ENCODE results near the gene AMOTL1.

The AMOTL1 gene

DNA sequence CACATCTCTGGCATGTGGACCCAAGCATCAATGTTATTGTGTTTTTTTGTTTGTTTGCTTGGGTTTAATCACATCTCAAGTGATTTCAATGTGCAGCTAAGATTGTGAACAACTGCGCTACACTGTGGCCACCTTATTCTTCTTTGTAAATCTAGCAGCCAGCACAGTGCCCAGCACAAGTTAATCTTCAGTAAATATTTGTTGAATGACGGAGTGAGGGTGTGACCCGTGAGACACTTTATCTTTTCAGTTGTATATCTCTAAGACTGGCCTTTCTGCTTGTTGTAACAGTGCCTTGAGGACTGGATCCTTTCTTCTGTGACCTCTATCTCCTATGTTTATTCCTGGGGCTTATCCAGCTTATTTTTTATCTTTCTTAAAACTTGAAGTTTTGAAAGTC is 21.4 kb upstream of the AMOTL1 start:
- FAIRE-seq = no peak

GRCh38 chr11:94747146-94747545 is 21.0 kb upstream of the AMOTL1 start:
- FAIRE-seq = no peak

- FAIRE-seq = no peak
Observed at GRCh38 chr11:94747601-94748041, 20.5 kb upstream of the AMOTL1 start.

GRCh38 chr11:94749369-94749768 is 18.8 kb upstream of the AMOTL1 start:
- no peak for FAIRE-seq

DNA sequence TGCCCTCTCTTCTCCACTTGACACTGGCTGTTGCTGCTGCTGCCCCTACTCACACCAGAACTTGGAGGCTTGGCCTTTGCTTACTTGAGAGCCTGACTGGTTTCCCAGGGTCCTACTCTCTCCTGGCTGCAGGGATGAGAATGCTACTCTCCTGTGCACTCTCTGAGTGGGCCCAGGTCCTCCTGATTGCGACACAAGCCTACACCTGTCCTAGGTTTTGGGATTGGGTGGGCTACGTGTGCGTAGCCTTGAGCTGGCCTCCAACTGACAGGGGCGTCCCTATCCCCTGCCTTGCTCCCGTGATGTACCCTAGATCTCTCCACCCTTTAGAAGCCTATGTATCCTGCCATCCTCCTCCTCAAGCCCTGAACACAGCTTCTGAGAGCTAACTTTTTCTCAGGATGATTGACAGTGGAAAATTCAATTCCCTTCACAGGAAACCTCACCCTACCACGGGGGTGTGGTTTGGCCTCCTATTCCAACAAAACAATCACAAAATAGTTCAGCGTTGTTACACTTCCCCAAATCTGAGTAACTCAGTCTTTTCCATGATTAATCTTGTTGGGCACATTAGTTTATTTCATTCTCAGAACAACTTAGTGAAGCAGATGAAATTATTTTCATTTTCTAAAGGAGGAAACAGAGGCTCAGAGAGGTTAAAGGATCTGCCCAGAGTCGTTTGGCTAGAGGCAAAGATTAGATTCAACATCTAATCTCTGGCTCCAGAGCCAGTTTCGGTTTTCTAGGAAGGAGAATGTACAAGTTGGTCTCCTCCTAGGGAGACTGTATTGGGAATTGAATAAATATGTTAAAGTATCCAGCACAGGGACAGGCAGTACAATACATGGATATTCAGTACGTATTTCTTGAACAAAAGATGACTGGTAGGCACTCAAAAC is 17.6 kb upstream of the AMOTL1 start:
- FAIRE-seq = no peak

DNA sequence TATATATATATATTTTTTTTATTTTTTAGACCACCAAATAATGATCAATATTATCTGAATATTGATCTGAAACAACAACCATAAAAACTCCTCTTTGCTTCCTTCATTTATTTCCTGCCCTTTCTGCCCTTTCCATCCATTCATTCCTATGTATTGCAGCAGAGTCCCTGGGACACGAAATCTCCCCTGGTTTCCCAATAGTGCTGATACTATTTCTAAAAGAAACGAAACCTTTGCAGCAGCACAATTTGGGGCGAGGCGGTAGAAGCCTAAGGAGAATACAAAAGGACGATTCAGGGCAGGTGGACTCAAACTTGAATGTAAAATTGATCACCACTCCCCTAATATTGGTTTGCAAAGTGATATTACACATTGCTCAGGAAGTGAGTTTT is 16.9 kb upstream of the AMOTL1 start:
- FAIRE-seq = no peak

DNA sequence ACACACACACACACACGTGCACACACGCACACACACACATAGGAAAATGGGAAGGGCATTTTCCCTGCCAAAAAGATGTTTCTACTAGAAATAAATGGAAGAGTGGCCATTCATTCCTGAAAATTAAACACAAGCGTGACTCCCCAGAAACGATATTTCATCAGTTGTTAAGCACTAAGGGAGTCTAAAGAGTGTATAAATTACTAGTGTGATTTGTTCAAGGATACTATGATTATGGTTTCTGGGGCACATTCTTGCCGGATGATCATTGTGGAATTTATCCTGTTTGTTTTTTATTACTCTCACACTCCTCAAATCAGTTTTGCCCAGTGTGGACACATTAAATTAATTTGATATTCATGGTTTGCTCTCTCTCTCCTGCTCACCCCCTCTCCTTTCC is 16.4 kb upstream of the AMOTL1 start:
- no peak for FAIRE-seq

DNA sequence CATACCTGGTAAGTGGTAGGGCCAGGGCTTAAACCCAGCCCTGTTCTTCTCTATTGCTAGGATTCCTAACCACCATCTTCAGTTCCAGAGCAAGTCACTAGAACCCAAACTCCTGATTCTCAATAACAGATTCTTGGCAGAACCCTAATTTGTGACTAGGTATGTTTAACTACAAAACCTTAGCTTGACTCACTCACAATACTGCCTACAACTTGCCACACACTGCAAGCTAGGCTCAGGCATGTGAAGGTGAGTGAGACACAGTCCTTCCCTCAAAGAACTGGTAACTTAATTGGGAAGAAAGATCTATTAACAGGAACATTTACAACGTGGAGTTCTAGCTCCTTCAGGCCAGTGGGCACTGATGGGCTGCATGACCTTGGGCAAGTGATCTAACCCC is 14.5 kb upstream of the AMOTL1 start:
- FAIRE-seq = no peak

- FAIRE-seq = no peak
Observed at GRCh38 chr11:94754335-94754734, 13.8 kb upstream of the AMOTL1 start.

DNA sequence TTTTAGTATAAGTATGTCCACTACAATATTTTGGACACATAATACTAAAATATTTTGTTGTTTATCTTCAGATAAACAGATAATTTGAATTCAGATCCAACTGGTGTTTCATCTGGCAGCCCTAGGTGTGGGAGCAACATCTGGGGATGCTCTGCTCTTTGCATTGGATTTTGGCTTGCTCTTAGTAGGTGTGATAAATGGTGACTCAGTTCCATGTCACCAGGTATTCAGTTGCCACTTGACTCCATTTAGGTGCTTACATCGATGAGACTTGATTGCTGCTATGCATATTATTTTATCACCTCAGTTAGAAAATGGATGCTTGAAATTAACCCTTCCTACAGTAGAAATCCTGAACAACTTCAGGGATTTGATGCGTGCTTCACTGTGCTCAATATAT is 13.3 kb upstream of the AMOTL1 start:
- FAIRE-seq = no peak

- no peak for FAIRE-seq
Observed at GRCh38 chr11:94755494-94755893, 12.7 kb upstream of the AMOTL1 start.

DNA sequence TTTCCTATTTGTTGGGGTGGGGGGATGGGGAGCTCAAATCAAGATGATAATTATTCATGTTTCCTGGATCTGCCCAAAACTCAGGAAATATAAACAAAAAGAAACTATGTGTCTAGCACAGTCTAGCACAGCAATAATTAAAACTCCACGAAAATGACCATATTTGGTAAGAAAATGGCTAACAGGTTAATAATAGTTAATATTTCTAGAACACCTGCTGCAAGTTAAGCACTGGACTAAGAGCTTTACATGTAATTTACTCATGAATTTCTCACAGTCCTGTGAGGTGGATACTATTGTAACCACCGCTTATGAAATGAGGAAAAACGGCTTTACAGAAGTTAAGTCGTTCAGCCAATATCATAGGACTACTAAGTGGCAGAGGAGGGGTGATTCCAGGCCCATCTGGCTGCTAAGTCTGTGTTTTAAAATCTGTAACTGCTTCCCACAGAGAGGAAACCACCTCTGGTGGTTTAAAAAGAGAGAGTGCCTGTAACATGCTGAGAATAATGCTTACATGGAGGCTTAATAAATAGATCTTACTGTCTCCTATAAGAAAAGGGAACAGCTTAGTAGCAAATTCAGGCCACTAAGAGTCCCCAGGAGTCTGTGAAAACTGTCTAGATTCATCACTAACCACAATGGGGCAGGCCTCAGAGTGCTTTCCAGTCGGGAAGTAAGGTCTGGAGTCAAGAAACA is 11.0 kb upstream of the AMOTL1 start:
- no peak for FAIRE-seq

DNA sequence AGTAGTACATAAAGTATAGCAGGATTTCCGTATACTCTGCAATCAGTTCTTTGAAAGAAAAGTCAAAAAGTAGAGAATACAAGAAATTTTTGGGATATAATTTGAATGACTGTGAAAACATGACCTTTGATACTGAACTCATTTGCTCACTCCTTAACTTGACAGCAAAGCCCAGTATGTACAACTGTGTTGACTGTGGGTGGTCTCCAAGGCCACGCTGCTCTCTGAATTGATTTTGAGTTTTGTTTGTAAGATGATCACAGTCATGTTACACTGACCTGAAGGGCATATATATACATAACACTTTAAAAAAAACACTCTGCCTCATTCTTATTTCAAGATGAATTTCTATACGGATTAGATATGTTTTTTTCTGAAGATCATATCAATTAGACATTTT is 9.5 kb upstream of the AMOTL1 start:
- no peak for FAIRE-seq

DNA sequence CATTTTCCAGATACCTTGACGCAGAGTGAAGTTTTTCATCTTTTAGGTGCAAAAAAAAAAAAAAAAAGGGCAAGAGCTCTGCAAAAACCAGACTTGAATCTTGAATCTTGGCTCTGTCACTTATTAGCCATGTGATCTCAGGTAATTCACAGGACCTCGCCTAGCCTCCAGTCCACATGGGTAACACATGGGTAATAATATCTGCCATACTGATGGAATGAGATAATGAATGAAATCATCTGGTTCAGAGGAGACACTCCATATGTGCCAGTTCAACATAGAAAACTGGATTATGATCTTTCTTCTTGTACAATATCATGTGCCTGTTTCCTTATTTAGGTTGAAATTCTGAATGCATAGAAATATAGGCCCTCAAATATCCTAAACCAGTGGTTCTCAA is 8.6 kb upstream of the AMOTL1 start:
- FAIRE-seq = no peak

DNA sequence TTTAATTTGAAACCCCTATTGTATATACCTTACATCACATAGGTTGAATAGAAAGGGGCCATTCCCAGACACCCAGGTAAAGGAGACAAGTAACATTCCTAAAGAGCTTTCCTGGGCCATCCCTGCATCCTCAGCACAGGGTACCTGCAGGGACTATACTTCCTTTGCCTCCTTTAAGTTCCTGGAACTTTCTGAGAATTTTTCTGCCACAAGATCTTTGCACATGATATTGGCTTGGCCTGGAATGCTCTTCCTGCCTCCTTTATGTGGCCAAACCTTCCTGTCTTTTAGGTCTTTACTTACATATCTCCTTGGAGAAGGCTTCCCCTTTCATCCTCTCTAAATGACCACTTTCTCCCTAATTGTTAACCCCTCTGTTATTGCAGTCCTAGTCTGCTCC is 7.9 kb upstream of the AMOTL1 start:
- no peak for FAIRE-seq

DNA sequence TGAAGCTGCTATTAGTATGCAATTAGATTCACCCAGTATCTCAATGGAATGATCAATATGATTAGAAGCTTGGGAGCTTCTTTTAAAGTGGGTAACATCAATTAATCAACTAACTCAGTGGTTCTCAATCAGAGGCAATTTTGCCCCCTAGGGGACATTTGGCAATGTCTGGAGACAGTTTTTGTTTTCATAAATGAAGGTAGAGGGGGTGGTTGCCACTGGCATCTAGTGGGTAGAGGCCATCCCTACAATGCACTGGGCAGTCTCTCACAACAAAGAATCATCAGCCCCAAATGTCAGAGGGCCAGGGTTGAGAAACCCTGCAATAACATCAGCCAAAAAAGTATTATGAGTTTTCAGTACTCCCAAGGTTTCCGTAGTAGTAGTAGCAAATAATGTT is 5.9 kb upstream of the AMOTL1 start:
- FAIRE-seq = no peak

GRCh38 chr11:94762995-94763394 is 5.2 kb upstream of the AMOTL1 start:
- no peak for FAIRE-seq

DNA sequence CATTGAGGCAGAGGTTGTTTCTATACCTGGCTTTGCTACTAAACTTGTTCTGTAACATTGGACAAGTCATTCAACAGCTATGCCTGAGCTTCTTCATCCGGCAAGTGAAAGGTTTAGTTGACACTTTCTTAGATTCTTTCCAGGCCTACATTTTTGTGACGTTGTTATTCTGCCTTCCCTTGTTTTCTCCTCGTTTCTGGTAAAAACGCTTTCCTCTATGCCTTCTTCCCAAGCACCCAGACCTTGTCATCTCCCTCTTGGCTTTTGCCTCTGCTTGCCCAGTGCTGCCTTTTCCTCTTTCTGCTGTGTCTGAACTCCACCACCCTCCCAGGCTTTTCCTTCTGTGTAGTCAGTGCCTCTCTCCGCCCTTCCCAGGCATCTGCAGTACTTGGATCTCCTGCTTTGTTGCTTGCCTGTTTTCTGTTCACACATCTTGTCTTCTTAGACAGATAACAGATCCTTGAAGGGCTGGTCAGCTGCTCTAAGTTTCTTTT is 1.4 kb upstream of the AMOTL1 start:
- no peak for FAIRE-seq

- FAIRE-seq = no peak
Observed at GRCh38 chr11:94767291-94767690, 865 bp upstream of the AMOTL1 start.

DNA sequence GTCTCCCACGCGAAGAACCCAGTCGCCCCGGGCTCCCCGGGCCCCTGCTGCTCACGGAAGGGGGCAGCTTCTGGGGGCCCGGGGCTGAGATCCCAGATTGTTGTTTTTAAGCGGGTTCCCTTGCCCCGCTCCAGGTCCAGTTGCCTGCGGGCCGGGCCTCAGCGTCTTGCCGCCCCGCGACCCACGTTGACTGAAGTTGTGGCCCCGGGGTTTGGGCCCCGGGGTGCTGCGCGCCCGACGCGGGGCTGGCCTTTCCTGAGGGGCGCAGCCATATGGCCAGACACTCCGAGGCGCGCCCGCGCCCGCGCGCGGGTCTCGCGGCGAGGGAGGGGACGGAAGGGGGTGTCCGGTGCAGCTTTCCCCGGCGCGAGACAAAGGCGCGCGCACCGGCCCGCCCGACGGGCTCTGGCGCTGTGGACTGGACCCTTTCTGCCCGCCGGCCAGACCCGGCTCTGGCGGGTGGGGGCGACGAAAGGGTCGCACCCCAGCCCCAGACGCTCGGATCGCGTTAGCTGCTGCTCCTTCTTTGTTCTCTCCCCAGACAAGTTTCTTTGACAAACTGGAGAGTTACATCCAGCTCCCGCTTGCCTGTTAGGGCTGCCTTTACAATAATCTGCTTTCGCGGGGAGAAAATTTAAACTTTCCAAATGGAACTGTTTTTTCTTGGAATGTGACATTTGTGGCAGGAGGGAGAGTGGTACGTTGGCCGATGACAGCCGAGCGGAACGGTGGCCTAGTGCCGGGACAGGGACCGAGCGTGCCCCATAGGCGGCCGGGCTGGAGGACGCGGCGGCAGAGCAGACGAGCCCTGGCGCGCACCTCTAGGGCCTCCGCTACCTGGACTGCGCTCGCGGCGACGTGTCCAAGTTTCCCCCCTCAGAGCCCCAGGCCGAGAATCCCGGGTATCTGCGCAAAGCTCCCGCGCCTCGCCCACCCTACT is 716 bp downstream of the AMOTL1 start:
- FAIRE-seq = no peak

DNA sequence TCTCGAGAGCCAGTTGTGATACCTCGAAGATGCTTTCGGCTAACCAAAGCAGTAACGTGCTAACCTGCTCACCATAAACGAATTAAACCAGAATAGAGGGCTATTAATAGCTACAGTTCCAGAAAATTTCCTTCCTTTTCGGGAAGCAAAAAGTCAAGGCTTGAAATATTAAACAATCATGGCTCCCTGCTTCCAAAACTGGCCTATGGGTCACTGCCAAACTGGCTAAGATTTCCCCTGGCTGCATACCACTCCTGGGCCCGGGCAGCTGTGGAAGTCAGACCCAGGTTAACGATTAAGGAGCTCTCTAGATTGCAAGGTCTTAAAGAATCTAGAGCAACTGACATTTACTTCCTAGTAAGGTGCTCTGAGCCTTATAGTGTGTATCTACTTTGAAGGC is 1.7 kb downstream of the AMOTL1 start:
- FAIRE-seq = no peak

GRCh38 chr11:94770563-94771120 is 2.5 kb downstream of the AMOTL1 start:
- FAIRE-seq = no peak

DNA sequence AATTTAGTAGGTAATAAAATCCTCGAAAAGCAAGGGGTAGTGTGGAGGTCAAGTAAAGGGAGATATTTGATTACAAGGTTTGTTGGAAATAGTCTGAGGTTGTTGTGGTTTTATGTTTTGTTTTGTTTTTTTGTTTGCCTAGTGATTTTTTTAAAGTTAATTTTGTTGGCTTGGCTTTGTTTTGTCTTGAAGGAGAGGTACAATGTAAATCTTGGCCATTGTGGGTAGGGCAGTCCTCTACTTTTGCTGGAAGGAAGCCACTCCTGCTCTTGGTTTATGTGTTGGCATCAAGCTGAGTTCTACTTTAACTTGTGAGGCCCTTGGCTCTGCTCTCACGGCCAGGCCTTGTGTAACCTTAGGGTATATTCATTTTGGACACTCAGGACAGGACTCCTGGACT is 3.2 kb downstream of the AMOTL1 start:
- no peak for FAIRE-seq
